Activated CD8-positive, alpha-beta T cell treated with anti-CD3 and anti-CD28 coated beads for 36 hours (primary cell): Measurements from ENCODE around the gene SRRM2. TPM values are rescaled to one million over a fixed set of nuclear protein-coding genes. Genes with fewer than 3 reads are reported as not detected.
A peak's percentile ranks its signal among the peaks of the same experiment; 100 is the strongest.
"Not testable (repeated sequence)": the region's sequence is repeated elsewhere in the genome, so short reads cannot be mapped to it uniquely, and the experiment has no call there.

Experiments
- ATAC-seq: fragments of 200-7000 bp; cut with Tn5 transposase; one replicate; pipeline ENCODE4 v1.10.0; 2021; ENCODE audit warnings: mild to moderate bottlenecking, moderate library complexity
- CTCF ChIA-PET: fragments of 350-600 bp; sonication (Branson Sonifier 250); formaldehyde crosslinking; loops from one replicate; lab custom pipeline; 2021; ENCODE audit warnings: antibody characterized with exemption; lab: Charles Lee
- POLR2A ChIA-PET: fragments of 350-600 bp; sonication (Branson Sonifier 250); formaldehyde crosslinking; loops from one replicate; lab custom pipeline; 2021; ENCODE audit warnings: antibody characterized with exemption; lab: Charles Lee
- DNase-seq: peaks from one replicate; pipeline ENCODE4 v3.0.0-alpha.2; 2020
- H3K27ac Mint-ChIP-seq: one replicate; pipeline ENCODE4 v1.8.0; 2021; ENCODE audit warnings: mild to moderate bottlenecking, mixed read lengths
- H3K27me3 Mint-ChIP-seq: one replicate; pipeline ENCODE4 v1.8.0; 2021; ENCODE audit warnings: mixed read lengths
- H3K36me3 Mint-ChIP-seq: one replicate; pipeline ENCODE4 v1.8.0; 2021; ENCODE audit warnings: low read depth, mixed read lengths
- H3K4me1 Mint-ChIP-seq: one replicate; pipeline ENCODE4 v1.8.0; 2021; ENCODE audit warnings: low read depth, mixed read lengths
- H3K4me3 Mint-ChIP-seq: one replicate; pipeline ENCODE4 v1.8.0; 2021; ENCODE audit warnings: mild to moderate bottlenecking, moderate library complexity, mixed read lengths
- H3K9me3 Mint-ChIP-seq: one replicate; pipeline ENCODE4 v1.8.0; 2021; ENCODE audit warnings: mixed read lengths
- CTCF ChIP-seq: fragments of 200-600 bp; IDR thresholded peaks from one replicate; pipeline ENCODE4 v1.8.0; 2022; ENCODE audit warnings: antibody characterized with exemption, mild to moderate bottlenecking
- intact Hi-C: fragments of 100-400 bp; cut with micrococcal nuclease; formaldehyde crosslinking; loops from one replicate; pipeline ENCODE4 v1.10.0; 2022
- total RNA-seq, 2 experiments: library from RNA; stranded (reverse); gene quantifications; one replicate each; pipeline ENCODE4 v1.2.3, GENCODE V29; 2021

The SRRM2 gene
- total RNA-seq, 2 experiments from 2014 or later, result 518 to 561 TPM

- peak overlapping the region; percentile 25 for H3K27ac Mint-ChIP-seq
- CTCF ChIA-PET, intact Hi-C loops, H3K9me3 Mint-ChIP-seq, H3K27me3 Mint-ChIP-seq, H3K4me1 Mint-ChIP-seq, DNase-seq, ATAC-seq, H3K36me3 Mint-ChIP-seq, POLR2A ChIA-PET: not testable (repeated sequence)
- peak; percentile 37 for TF ChIP-seq CTCF
- H3K4me3 Mint-ChIP-seq, result peak overlapping the region; percentile 58
Observed at GRCh38 chr16:2721634-2722173, 30.7 kb upstream of the SRRM2 start.

GRCh38 chr16:2724088-2724676 lies 28.3 kb upstream of the SRRM2 start:
- DNase-seq (no peak), ATAC-seq (no peak)
- Mint-ChIP-seq H3K36me3 (no peaks in the 10 kb centered on the region), H3K27me3 (peaks cover 3% of the 10 kb centered on the region), H3K4me1 (peaks cover 4% of the 10 kb centered on the region), H3K27ac (no peak overlapping the region), H3K9me3 (no peaks in the 10 kb centered on the region), H3K4me3 (no peak overlapping the region)
- ChIA-PET CTCF (interaction anchor here (1.7 kb wide), 1 partner anchor 115 kb away, joined by 3 read pairs; no protein-coding TSS in a partner anchor), POLR2A (interaction anchor here (0.6 kb wide), 1 partner anchor 30 kb away, joined by 3 read pairs; no protein-coding TSS in a partner anchor)
- no peak for TF ChIP-seq CTCF
- intact Hi-C loops, result no loop called here

- Mint-ChIP-seq H3K27ac (no peak overlapping the region), H3K36me3 (no peaks in the 10 kb centered on the region), H3K4me3 (no peak overlapping the region), H3K27me3 (peaks cover 3% of the 10 kb centered on the region), H3K4me1 (peaks cover 4% of the 10 kb centered on the region), H3K9me3 (no peaks in the 10 kb centered on the region)
- intact Hi-C loops, result no loop called here
- ChIA-PET CTCF (interaction anchor here (1.7 kb wide), 1 partner anchor 114 kb away, joined by 3 read pairs; no protein-coding TSS in a partner anchor), POLR2A (no interaction called here)
- DNase-seq, result no peak
- no peak for ATAC-seq
- no peak for TF ChIP-seq CTCF
Observed at GRCh38 chr16:2724816-2725348, 27.6 kb upstream of the SRRM2 start.

GRCh38 chr16:2726923-2727322 lies 25.5 kb upstream of the SRRM2 start:
- Mint-ChIP-seq H3K27me3 (peaks cover 3% of the 10 kb centered on the region), H3K4me3 (no peak overlapping the region), H3K36me3 (no peaks in the 10 kb centered on the region), H3K9me3 (no peaks in the 10 kb centered on the region), H3K4me1 (peaks cover 3% of the 10 kb centered on the region), H3K27ac (no peak overlapping the region)
- ATAC-seq (no peak), DNase-seq (no peak)
- no peak for TF ChIP-seq CTCF
- intact Hi-C loops, result no loop called here
- ChIA-PET POLR2A (interaction anchor here (1.9 kb wide), 1 partner anchor 32 kb away, joined by 5 read pairs; no protein-coding TSS in a partner anchor), CTCF (no interaction called here)

- Mint-ChIP-seq H3K27ac (no peak overlapping the region), H3K9me3 (no peaks in the 10 kb centered on the region), H3K27me3 (peaks cover 3% of the 10 kb centered on the region), H3K36me3 (no peaks in the 10 kb centered on the region), H3K4me3 (no peak overlapping the region), H3K4me1 (peaks cover 3% of the 10 kb centered on the region)
- TF ChIP-seq CTCF, result no peak
- CTCF ChIA-PET, result no interaction called here
- DNase-seq (no peak), ATAC-seq (peak; percentile 61)
- intact Hi-C loops, result no loop called here
- POLR2A ChIA-PET, result interaction anchor here (0.6 to 1.9 kb wide), 2 partner anchors 31 to 403 kb away, joined by 3 to 5 read pairs; no protein-coding TSS in a partner anchor
Observed at GRCh38 chr16:2728034-2728433, 24.4 kb upstream of the SRRM2 start.
